ENCODE measurements around the gene EMP1. TPM values are rescaled to one million over a fixed set of nuclear protein-coding genes. Genes with fewer than 3 reads are reported as not detected.

The EMP1 gene
- total and polyA plus RNA-seq, 10 donors: 4.9 to 170 (median 65.6) TPM

DNA sequence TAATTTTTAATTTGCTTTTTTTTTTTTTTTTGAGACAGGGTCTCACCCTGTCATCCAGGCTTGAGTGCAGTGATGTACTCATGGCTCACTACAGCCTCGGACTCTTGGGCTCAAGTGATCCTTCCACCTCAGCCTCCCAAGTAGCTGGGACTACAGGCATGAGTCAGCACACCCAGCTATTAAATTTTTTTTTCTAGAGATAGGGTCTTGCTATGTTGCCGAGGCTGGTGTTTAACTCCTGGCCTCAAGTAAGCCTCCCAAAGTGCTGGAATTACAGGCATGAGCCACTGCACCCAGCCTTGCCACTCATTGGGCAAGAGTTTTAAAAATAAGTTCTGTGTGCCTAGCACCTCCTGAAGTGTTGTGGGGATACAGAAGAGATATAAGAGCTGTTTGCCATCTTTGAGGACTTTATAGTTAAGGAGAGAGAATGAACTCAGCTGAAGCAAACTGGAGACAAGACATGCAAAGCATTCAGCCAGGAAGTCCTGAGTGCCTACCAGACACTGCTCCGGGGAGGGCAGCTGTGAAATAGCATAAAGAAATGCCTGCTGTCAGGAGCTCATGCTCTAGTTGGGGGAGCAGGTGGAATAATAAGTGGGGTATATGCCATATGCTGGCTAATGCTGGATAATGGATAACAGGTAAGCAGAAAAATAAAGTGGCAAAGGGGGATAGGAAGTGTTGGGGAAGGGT lies 15.0 kb upstream of the EMP1 start:
- H3K4me1 ChIP-seq: peaks cover 4 to 19% (median 10%) of the 10 kb centered on the region in 6 donors
- H3K4me3 ChIP-seq: no peak overlapping the region
- H3K27me3 ChIP-seq (replicated peaks in 1 of 7): peaks cover 0 to 30% (median 4%) of the 10 kb centered on the region in 7 donors
- no peak for DNase-seq
- no peaks in the 10 kb centered on the region for H3K36me3 ChIP-seq
- H3K9me3 ChIP-seq: no peaks in the 10 kb centered on the region
- WGBS, 5 donors: 28 to 50% (median 42%) methylated on average over 3 of the region's 3 CpGs
- TF ChIP-seq POLR2AphosphoS5 (IDR thresholded peaks at IDR 0.05) (no peak), POLR2A (IDR thresholded peaks at IDR 0.05) (no peak)
- TF ChIP-seq, protein P1, sequence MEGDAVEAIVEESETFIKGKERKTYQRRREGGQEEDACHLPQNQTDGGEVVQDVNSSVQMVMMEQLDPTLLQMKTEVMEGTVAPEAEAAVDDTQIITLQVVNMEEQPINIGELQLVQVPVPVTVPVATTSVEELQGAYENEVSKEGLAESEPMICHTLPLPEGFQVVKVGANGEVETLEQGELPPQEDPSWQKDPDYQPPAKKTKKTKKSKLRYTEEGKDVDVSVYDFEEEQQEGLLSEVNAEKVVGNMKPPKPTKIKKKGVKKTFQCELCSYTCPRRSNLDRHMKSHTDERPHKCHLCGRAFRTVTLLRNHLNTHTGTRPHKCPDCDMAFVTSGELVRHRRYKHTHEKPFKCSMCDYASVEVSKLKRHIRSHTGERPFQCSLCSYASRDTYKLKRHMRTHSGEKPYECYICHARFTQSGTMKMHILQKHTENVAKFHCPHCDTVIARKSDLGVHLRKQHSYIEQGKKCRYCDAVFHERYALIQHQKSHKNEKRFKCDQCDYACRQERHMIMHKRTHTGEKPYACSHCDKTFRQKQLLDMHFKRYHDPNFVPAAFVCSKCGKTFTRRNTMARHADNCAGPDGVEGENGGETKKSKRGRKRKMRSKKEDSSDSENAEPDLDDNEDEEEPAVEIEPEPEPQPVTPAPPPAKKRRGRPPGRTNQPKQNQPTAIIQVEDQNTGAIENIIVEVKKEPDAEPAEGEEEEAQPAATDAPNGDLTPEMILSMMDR (IDR thresholded peaks at IDR 0.05 in 8 of 11, conservative IDR thresholded peaks at IDR 0.05 in 3 of 11): no peak
- no peak overlapping the region for H3K27ac ChIP-seq
- intact Hi-C loops (cut with DNase I; ENCODE audit: low total_unique reads): no loop called here

DNA sequence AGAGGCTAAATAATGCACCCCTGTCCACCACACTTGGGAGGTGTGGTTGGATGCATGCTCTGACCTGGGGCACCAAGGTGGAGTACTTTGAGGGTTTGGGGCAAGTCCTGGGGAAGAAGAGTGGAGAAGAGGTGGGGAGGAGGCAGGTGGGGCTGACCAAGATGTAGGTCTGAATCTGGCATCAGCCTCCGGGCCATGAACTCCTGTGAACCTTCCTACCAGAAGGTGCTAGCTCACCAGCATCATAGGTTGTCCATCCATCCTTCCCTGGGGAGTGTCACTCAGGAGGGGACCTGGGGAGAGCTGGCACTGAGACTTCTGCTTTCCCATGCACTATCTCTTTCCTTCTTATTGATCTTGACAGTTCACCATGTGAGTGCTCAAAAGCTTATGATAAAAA lies 13.6 kb upstream of the EMP1 start:
- no peak for DNase-seq
- peaks cover 0 to 30% (median 4%) of the 10 kb centered on the region in 7 donors for H3K27me3 ChIP-seq (replicated peaks in 1 of 7)
- H3K4me1 ChIP-seq: peaks cover 4 to 19% (median 10%) of the 10 kb centered on the region in 6 donors
- TF ChIP-seq POLR2A (IDR thresholded peaks at IDR 0.05): no peak
- TF ChIP-seq, protein P1 (IDR thresholded peaks at IDR 0.05 in 8 of 11, conservative IDR thresholded peaks at IDR 0.05 in 3 of 11): no peak
- TF ChIP-seq POLR2AphosphoS5 (IDR thresholded peaks at IDR 0.05): no peak
- H3K4me3 ChIP-seq: no peak overlapping the region
- no peaks in the 10 kb centered on the region for H3K36me3 ChIP-seq
- intact Hi-C loops (cut with DNase I; ENCODE audit: low total_unique reads): no loop called here
- no peak overlapping the region for H3K27ac ChIP-seq
- H3K9me3 ChIP-seq: no peaks in the 10 kb centered on the region
- 84 to 100% (median 91%) methylated on average over 1 of the region's 1 CpG for WGBS, 5 donors

DNA sequence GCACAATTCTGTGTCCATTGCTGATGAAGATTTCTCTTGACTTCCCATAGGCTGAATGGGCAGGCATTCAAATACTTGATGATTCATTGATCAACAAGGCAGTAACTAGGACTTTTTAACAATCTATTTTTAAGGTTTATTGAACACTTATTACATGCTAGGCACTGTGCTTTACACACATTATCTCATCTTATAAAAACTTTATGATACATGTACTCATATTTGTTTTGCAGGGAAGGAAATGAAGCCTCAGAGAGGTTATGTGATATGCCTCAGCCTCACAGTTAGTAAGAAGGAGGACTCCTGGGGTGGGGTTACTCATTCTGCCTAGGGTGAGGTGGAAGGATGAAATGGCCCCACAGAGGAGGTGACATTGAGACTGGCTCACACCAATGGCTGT lies 12.9 kb upstream of the EMP1 start:
- H3K27me3 ChIP-seq (replicated peaks in 1 of 7): peaks cover 0 to 26% (median 4%) of the 10 kb centered on the region in 7 donors
- H3K36me3 ChIP-seq: no peaks in the 10 kb centered on the region
- TF ChIP-seq, protein P1 (IDR thresholded peaks at IDR 0.05 in 8 of 11, conservative IDR thresholded peaks at IDR 0.05 in 3 of 11): no peak
- TF ChIP-seq POLR2AphosphoS5 (IDR thresholded peaks at IDR 0.05) (no peak), POLR2A (IDR thresholded peaks at IDR 0.05) (no peak)
- peaks cover 4 to 15% (median 10%) of the 10 kb centered on the region in 6 donors for H3K4me1 ChIP-seq
- no peaks in the 10 kb centered on the region for H3K9me3 ChIP-seq
- no peak for DNase-seq
- no peak overlapping the region for H3K27ac ChIP-seq
- intact Hi-C loops (cut with DNase I; ENCODE audit: low total_unique reads): no loop called here
- no peak overlapping the region for H3K4me3 ChIP-seq

DNA sequence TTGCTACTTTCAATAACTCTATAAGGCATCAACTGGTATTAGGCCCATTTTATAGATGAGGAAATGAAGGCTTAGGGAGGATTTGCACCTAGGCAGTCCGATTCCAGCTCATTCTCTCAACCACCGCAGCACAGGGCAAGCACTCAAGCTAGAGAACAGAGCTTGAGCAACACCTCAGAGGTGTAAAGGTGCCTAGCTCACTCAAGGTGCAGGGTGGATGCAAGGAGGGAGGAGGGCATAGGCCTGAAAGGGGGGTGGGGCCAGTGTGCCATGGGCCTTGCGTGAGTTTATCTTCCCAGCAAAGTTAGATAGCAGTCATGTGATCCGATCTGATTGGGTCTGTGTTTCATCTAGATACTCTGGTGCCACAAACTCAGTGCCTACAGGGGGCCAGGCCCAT lies 10.2 kb upstream of the EMP1 start:
- H3K36me3 ChIP-seq: no peaks in the 10 kb centered on the region
- no peak overlapping the region for H3K27ac ChIP-seq
- WGBS, 5 donors: 82 to 99% (median 92%) methylated on average over 4 of the region's 4 CpGs
- intact Hi-C loops (cut with DNase I; ENCODE audit: low total_unique reads): no loop called here
- TF ChIP-seq POLR2AphosphoS5 (IDR thresholded peaks at IDR 0.05) (no peak), POLR2A (IDR thresholded peaks at IDR 0.05) (no peak)
- TF ChIP-seq, protein P1 (IDR thresholded peaks at IDR 0.05 in 8 of 11, conservative IDR thresholded peaks at IDR 0.05 in 3 of 11): no peak
- DNase-seq: no peak
- no peak overlapping the region for H3K4me3 ChIP-seq
- peaks cover 0 to 11% (median 0%) of the 10 kb centered on the region in 7 donors for H3K27me3 ChIP-seq (replicated peaks in 1 of 7)
- H3K9me3 ChIP-seq: no peaks in the 10 kb centered on the region
- peaks cover 0 to 6% (median 0%) of the 10 kb centered on the region in 6 donors for H3K4me1 ChIP-seq
